Measurements from ENCODE around the gene ITGA2. TPM values are rescaled to one million over a fixed set of nuclear protein-coding genes. Genes with fewer than 3 reads are reported as not detected.
A peak's percentile ranks its signal among the peaks of the same experiment; 100 is the strongest.

The ITGA2 gene
- polyA plus RNA-seq, 1 experiment, result 71.9 TPM

GRCh38 chr5:53029608-53030007 lies 40.5 kb downstream of the ITGA2 start:
- ChIA-PET POLR2A (no interaction called here), CTCF (interaction anchor here (1.0 to 1.6 kb wide), 2 partner anchors 39 to 59 kb away, joined by 3 read pairs; no protein-coding TSS in a partner anchor)
- H3K4me3 ChIP-seq (ENCODE audit: low read depth, low read length), result no peak overlapping the region
- H3K9me3 ChIP-seq (ENCODE audit: control insufficient read depth, insufficient read depth, low read length), result no peaks in the 10 kb centered on the region
- no peaks in the 10 kb centered on the region for H3K27me3 ChIP-seq (ENCODE audit: control insufficient read depth, insufficient read depth, low read length)
- no peak for TF ChIP-seq CTCF (IDR thresholded peaks at IDR 0.05; ENCODE audit: low read depth, low read length)
- no peak for DNase-seq (ENCODE audit: low read depth, low spot score)
- H3K27ac ChIP-seq (ENCODE audit: low read depth, low read length), result peak overlapping the region; percentile 75

- H3K27me3 ChIP-seq (ENCODE audit: control insufficient read depth, insufficient read depth, low read length), result no peaks in the 10 kb centered on the region
- no peaks in the 10 kb centered on the region for H3K9me3 ChIP-seq (ENCODE audit: control insufficient read depth, insufficient read depth, low read length)
- DNase-seq (ENCODE audit: low read depth, low spot score), result no peak
- H3K4me3 ChIP-seq (ENCODE audit: low read depth, low read length), result no peak overlapping the region
- peak overlapping the region; percentile 79 for H3K27ac ChIP-seq (ENCODE audit: low read depth, low read length)
- ChIA-PET CTCF (interaction anchor here (1.0 to 3.5 kb wide), 4 partner anchors 25 to 82 kb away, joined by 3 to 14 read pairs (median 4); no protein-coding TSS in a partner anchor), POLR2A (no interaction called here)
- no peak for TF ChIP-seq CTCF (IDR thresholded peaks at IDR 0.05; ENCODE audit: low read depth, low read length)
These were observed 41.7 kb downstream of the ITGA2 start for GRCh38 chr5:53030893-53031292.

- no peaks in the 10 kb centered on the region for H3K9me3 ChIP-seq (ENCODE audit: control insufficient read depth, insufficient read depth, low read length)
- H3K4me3 ChIP-seq (ENCODE audit: low read depth, low read length), result no peak overlapping the region
- TF ChIP-seq CTCF (IDR thresholded peaks at IDR 0.05; ENCODE audit: low read depth, low read length), result no peak
- DNase-seq (ENCODE audit: low read depth, low spot score), result peak; percentile 86
- H3K27ac ChIP-seq (ENCODE audit: low read depth, low read length), result peak overlapping the region; percentile 89
- H3K27me3 ChIP-seq (ENCODE audit: control insufficient read depth, insufficient read depth, low read length), result no peaks in the 10 kb centered on the region
- ChIA-PET CTCF (interaction anchor here (0.7 to 3.5 kb wide), 7 partner anchors 8 to 84 kb away, joined by 3 to 14 read pairs (median 4); no protein-coding TSS in a partner anchor), POLR2A (interaction anchor here (0.7 to 0.8 kb wide), 3 partner anchors 26 to 232 kb away, joined by 3 to 5 read pairs (median 3); no protein-coding TSS in a partner anchor)
These were observed 42.5 kb downstream of the ITGA2 start for GRCh38 chr5:53031695-53032096.

GRCh38 chr5:53032188-53032587 lies 43.0 kb downstream of the ITGA2 start:
- Histone ChIP-seq H3K4me3 (ENCODE audit: low read depth, low read length) (no peak overlapping the region), H3K27me3 (ENCODE audit: control insufficient read depth, insufficient read depth, low read length) (no peaks in the 10 kb centered on the region), H3K27ac (ENCODE audit: low read depth, low read length) (no peak overlapping the region), H3K9me3 (ENCODE audit: control insufficient read depth, insufficient read depth, low read length) (no peaks in the 10 kb centered on the region)
- DNase-seq (ENCODE audit: low read depth, low spot score), result no peak
- no peak for TF ChIP-seq CTCF (IDR thresholded peaks at IDR 0.05; ENCODE audit: low read depth, low read length)
- ChIA-PET POLR2A (interaction anchor here (0.7 to 0.8 kb wide), 3 partner anchors 26 to 233 kb away, joined by 3 to 5 read pairs (median 3); no protein-coding TSS in a partner anchor), CTCF (interaction anchor here (0.7 to 3.5 kb wide), 7 partner anchors 9 to 85 kb away, joined by 3 to 14 read pairs (median 4); no protein-coding TSS in a partner anchor)

DNA sequence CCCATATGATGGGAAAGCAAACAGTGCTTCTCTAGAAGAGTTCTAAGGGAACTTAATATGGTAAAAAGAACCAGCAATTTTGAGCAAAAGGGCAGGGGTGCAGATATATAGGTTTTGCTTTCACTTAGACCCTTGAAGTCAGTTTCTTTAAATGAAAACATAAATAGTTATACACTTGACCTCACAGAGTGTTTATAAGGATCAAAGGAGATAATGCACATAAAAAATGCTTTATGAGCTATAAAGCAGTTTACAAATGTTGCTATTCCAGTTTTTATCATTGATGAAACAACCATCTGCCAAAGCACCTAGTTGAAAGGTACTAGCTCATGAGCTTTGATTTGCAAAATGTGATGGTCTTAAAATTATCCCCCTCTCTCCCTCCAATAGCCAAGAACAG lies 45.7 kb downstream of the ITGA2 start:
- Histone ChIP-seq H3K4me3 (ENCODE audit: low read depth, low read length) (no peak overlapping the region), H3K27me3 (ENCODE audit: control insufficient read depth, insufficient read depth, low read length) (no peaks in the 10 kb centered on the region), H3K27ac (ENCODE audit: low read depth, low read length) (no peak overlapping the region), H3K9me3 (ENCODE audit: control insufficient read depth, insufficient read depth, low read length) (no peaks in the 10 kb centered on the region)
- DNase-seq (ENCODE audit: low read depth, low spot score), result no peak
- no peak for TF ChIP-seq CTCF (IDR thresholded peaks at IDR 0.05; ENCODE audit: low read depth, low read length)
- ChIA-PET POLR2A (no interaction called here), CTCF (interaction anchor here (0.7 to 1.9 kb wide), 10 partner anchors 10 to 277 kb away, joined by 4 to 11 read pairs (median 6); no protein-coding TSS in a partner anchor)

Measured in AG04450 (cell line).